Stimulated activated naive CD8-positive, alpha-beta T cell treated with anti-CD3 and anti-CD28 coated beads, Interleukin-15, Interleukin-2, amounts not matched to agents 100 ng/mL and 50 ng/mL, for 24 hours (primary cell): ENCODE measurements around the gene EP300.
A peak's percentile ranks its signal among the peaks of the same experiment; 100 is the strongest.

Experiments
- H3K27ac Mint-ChIP-seq: one replicate; pipeline ENCODE4 v1.8.0; 2021; ENCODE audit warnings: mild to moderate bottlenecking, mixed read lengths
- H3K27me3 Mint-ChIP-seq: one replicate; pipeline ENCODE4 v1.8.0; 2021; ENCODE audit warnings: mixed read lengths
- H3K36me3 Mint-ChIP-seq: one replicate; pipeline ENCODE4 v1.8.0; 2021; ENCODE audit warnings: low read depth, mixed read lengths
- H3K4me1 Mint-ChIP-seq: one replicate; pipeline ENCODE4 v1.8.0; 2021; ENCODE audit warnings: low read depth, mixed read lengths
- H3K4me3 Mint-ChIP-seq: one replicate; pipeline ENCODE4 v1.8.0; 2021; ENCODE audit warnings: mild to moderate bottlenecking, mixed read lengths
- H3K9me3 Mint-ChIP-seq: one replicate; pipeline ENCODE4 v1.8.0; 2021; ENCODE audit warnings: mixed read lengths

EP300 gene

DNA sequence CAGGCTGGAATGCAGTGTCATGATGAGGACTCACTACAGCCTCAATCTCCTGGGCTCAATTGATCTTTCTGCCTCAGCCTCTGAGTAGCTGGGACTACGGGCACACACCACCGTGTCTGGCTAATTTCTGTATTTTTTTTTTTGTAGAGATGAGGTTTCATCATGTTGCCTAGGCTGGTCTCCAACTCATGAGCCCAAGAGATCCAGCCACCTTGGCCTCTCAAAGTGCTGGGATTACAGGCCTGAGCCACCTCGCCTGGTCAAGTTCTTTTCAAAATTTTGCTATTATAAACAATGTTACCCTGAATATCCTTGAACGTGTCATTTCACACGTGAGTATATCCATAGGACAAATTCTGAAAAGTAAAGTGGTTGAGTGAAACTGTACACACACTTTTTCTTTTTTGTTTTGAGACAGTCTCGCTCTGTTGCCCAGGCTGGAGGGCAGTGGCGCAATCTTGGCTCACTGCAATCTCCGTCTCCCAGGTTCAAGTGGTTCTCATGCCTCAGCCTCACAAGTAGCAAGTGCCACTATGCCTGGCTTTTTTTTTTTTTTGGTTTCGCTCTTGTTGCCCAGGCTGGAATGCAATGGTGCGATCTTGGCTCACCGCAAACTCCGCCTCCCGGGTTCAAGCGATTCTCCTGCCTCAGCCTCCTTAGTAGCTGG, 21.6 kb upstream of the EP300 start:
- Mint-ChIP-seq H3K36me3 (no peaks in the 10 kb centered on the region), H3K27ac (no peak overlapping the region), H3K27me3 (no peaks in the 10 kb centered on the region), H3K4me1 (peaks cover 18% of the 10 kb centered on the region), H3K4me3 (no peak overlapping the region), H3K9me3 (no peaks in the 10 kb centered on the region)

DNA sequence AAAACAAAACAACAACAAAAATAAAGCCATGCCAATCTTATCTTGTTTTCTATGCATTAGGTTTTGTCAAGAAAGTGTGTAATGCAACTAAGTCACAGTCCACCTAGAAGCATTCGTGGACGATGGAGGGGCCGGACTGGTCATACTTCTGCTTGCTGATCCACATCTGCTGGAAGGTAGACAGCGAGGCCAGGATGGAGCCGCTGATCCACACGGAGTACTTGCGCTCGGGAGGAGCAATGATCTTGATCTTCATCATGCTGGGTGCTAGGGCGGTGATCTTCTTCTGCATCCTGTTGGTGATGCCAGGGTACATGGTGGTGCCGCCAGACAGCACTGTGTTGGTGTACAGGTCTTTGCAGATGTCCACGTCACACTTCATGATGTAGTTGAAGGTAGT, 18.3 kb upstream of the EP300 start:
- no peaks in the 10 kb centered on the region for H3K36me3 Mint-ChIP-seq
- H3K27ac Mint-ChIP-seq, result no peak overlapping the region

DNA sequence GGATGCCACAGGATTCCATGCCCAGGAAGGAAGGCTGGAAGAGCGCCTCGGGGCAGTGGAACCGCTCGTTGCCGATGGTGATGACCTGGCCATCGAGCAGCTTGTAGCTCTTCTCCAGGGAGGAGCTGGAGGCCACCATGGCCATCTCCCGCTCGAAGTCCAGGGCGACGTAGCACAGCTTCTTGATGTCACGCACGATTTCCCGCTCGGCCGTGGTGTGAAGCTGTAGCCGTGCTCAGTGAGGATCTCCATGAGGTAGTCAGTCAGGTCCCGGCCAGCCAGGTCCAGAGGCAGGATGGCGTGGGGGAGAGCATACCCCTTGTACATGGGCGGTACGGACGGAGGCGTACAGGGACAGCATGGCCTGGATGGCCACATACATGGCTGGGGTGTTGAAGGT, 17.9 kb upstream of the EP300 start:
- Mint-ChIP-seq H3K4me1 (peaks cover 8% of the 10 kb centered on the region), H3K27me3 (no peaks in the 10 kb centered on the region), H3K27ac (no peak overlapping the region), H3K4me3 (no peak overlapping the region), H3K9me3 (no peaks in the 10 kb centered on the region), H3K36me3 (no peaks in the 10 kb centered on the region)

More for the DNA sequence above, 18.3 kb upstream of the EP300 start:
- Mint-ChIP-seq H3K9me3 (no peaks in the 10 kb centered on the region), H3K27me3 (no peaks in the 10 kb centered on the region), H3K4me3 (no peak overlapping the region), H3K4me1 (peaks cover 12% of the 10 kb centered on the region)

DNA sequence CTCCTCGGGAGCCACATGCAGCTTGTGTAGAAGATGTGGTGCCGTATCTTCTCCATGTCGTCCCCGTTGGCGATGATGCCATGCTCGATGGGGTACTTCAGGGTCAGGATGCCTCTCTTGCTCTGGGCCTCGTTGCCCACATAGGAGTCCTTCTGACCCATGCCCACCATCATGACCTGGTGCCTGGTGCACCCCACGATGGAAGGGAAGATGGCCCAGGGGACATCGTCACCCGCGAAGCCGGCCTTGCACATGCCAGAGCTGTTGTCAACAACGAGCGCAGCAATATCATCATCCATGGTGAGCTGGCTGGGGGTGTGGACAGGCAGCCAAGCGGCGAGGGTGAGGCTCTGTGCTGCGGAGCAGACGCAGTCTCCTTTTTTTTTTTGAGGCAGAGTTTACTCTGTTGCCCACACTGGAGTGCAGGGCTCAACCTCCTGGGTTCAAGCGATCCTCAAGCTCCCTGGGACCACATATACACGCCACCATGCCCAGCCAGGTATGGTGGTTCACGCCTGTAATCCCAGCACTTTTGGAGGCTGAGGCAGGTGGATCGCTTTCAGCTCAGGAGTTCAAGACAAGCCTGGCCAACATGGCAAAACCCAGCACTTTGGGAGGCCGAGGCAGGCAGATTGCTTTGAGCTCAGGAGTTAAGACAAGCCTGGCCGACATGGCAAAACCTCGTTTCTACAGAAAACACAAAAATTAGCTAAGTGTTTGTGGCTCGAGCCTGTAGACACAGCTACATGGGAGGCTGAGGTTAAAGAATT, 17.3 kb upstream of the EP300 start:
- H3K36me3 Mint-ChIP-seq, result no peaks in the 10 kb centered on the region
- H3K9me3 Mint-ChIP-seq, result no peaks in the 10 kb centered on the region
- no peaks in the 10 kb centered on the region for H3K27me3 Mint-ChIP-seq
- peaks cover 7% of the 10 kb centered on the region for H3K4me1 Mint-ChIP-seq
- no peak overlapping the region for H3K27ac Mint-ChIP-seq
- no peak overlapping the region for H3K4me3 Mint-ChIP-seq

DNA sequence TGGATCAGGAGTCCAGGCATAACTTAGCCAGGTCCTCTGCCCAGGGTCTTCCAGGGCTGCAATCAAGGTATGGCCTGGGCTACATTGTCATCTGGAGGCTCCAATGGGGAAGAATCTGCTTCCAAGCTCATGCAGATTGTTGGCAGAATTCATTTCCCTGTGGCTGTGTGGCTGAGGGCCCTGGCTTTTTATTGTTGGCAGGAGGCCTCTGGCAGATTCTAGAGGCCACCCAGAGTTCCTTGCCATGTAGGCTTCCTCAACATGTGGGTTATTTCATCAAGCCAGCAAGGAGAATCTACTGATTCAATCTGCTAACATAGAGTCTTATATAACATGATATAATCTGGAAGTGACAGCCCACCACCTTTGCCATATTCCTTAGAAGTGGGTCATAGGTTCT, 16.4 kb upstream of the EP300 start:
- H3K4me3 Mint-ChIP-seq, result no peak overlapping the region

GRCh38 chr22:41076857-41077256, 15.5 kb upstream of the EP300 start:
- Mint-ChIP-seq H3K9me3 (no peaks in the 10 kb centered on the region), H3K36me3 (no peaks in the 10 kb centered on the region), H3K27ac (no peak overlapping the region), H3K4me1 (peaks cover 7% of the 10 kb centered on the region), H3K4me3 (no peak overlapping the region), H3K27me3 (no peaks in the 10 kb centered on the region)

More for the DNA sequence above, 16.4 kb upstream of the EP300 start:
- Mint-ChIP-seq H3K9me3 (no peaks in the 10 kb centered on the region), H3K36me3 (no peaks in the 10 kb centered on the region), H3K4me1 (peaks cover 7% of the 10 kb centered on the region), H3K27ac (no peak overlapping the region), H3K27me3 (no peaks in the 10 kb centered on the region)

DNA sequence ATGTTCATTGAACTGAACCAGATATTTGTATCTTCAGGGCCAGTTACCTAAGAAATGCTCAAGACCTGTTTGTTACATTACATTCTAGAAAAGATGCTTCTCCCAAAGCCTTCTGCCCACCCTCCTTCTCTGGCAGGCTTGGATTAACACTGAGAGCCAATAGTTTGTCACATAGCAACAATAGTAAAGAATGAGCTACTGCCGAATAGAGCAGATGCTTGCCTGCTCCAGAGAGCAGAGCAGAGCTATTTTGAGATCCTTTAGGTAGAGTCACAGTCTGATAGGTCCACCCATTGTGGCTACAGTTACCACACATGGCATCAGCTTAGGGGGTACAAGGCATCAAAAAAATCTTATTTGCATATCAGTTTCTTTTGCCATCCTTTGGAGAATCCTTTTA, 13.5 kb upstream of the EP300 start:
- H3K9me3 Mint-ChIP-seq, result no peaks in the 10 kb centered on the region
- no peak overlapping the region for H3K4me3 Mint-ChIP-seq
- peaks cover 7% of the 10 kb centered on the region for H3K4me1 Mint-ChIP-seq
- no peaks in the 10 kb centered on the region for H3K27me3 Mint-ChIP-seq
- no peak overlapping the region for H3K27ac Mint-ChIP-seq
- no peaks in the 10 kb centered on the region for H3K36me3 Mint-ChIP-seq

DNA sequence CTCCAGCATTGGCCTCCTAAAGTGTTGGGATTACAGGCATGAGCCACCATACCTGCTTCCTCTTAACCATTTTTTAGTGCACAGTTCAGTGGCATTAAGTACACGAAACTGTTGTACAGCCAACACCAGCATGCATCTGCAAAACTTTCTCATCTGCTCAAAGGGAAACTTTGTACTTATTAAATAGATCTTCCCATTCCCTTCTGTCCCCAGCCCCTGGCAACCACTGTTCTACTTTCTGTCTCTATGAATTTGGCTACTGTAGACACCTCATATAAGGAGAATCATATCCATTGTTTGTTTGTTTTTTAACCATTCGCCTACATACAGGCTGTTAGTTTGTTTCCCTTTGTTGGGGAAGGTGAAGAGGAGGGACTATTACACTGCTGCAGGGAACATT, 6.5 kb upstream of the EP300 start:
- Mint-ChIP-seq H3K27ac (no peak overlapping the region), H3K27me3 (no peaks in the 10 kb centered on the region), H3K4me3 (no peak overlapping the region), H3K9me3 (no peaks in the 10 kb centered on the region), H3K36me3 (no peaks in the 10 kb centered on the region), H3K4me1 (peaks cover 4% of the 10 kb centered on the region)

DNA sequence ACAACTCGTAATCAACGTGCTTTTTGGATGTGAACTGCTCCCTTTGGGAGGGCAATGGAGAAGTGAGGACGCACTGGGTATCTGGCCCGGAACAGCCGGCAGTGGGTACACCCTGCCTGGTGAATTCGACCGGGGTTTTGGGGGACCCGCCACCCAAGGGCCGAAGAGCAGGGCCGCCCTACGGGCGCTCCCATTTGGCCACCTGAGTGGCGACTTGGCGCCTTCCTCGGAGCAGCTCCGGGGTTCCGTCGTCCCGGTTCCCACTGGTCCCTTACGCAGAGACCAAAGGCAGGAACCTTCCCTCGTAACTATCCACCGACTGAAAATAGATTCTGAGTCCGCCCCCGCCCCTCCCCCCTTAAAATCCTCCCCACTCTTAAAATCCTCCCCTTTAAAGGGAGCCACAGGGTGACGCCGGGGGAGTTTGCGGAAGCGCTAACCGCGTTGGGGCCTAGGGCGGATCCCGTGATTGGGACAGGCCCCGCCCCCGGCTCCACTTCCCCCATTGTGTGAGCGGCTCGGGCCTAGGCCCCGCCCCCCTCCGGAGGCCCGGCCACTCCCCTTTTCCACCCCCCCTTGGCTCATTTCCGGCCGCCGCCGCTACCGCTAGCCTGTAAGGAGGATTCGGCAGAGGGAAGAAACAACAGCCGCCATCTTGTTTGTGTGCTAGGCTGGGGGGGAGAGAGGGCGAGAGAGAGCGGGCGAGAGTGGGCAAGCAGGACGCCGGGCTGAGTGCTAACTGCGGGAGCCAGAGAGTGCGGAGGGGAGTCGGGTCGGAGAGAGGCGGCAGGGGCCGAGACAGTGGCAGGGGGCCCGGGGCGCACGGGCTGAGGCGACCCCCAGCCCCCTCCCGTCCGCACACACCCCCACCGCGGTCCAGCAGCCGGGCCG, 1.0 kb upstream of the EP300 start:
- H3K27me3 Mint-ChIP-seq, result no peaks in the 10 kb centered on the region
- H3K27ac Mint-ChIP-seq, result peak overlapping the region; percentile 98
- peak overlapping the region; percentile 94 for H3K4me3 Mint-ChIP-seq
- H3K9me3 Mint-ChIP-seq, result no peaks in the 10 kb centered on the region
- peaks cover 23% of the 10 kb centered on the region for H3K36me3 Mint-ChIP-seq
- peaks cover 27% of the 10 kb centered on the region for H3K4me1 Mint-ChIP-seq

DNA sequence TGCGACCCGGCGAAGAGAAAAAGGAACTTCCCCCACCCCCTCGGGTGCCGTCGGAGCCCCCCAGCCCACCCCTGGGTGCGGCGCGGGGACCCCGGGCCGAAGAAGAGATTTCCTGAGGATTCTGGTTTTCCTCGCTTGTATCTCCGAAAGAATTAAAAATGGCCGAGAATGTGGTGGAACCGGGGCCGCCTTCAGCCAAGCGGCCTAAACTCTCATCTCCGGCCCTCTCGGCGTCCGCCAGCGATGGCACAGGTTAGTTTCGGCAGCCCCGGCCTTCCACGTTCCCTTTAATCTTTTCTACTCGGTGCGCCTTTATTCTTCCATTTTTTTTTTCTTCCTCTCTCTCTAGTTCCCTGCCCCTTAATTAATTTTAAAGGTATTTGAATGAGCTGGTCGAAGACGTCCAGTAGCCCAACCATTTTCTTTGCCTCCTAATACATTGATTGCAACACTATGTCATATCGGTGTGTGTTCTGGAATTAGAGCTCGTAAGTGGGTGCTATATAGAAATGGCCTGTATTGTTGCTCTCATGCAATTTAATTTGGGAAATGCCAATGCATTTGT, 537 bp downstream of the EP300 start:
- Mint-ChIP-seq H3K27me3 (no peaks in the 10 kb centered on the region), H3K4me1 (peaks cover 41% of the 10 kb centered on the region), H3K36me3 (peaks cover 34% of the 10 kb centered on the region), H3K27ac (peak overlapping the region; percentile 96), H3K4me3 (peak overlapping the region; percentile 98), H3K9me3 (no peaks in the 10 kb centered on the region)

GRCh38 chr22:41094041-41094593, 1.7 kb downstream of the EP300 start:
- no peaks in the 10 kb centered on the region for H3K27me3 Mint-ChIP-seq
- peaks cover 52% of the 10 kb centered on the region for H3K4me1 Mint-ChIP-seq
- H3K9me3 Mint-ChIP-seq, result no peaks in the 10 kb centered on the region
- H3K4me3 Mint-ChIP-seq, result peak overlapping the region; percentile 98
- peak overlapping the region; percentile 26 for H3K27ac Mint-ChIP-seq
- peaks cover 38% of the 10 kb centered on the region for H3K36me3 Mint-ChIP-seq

DNA sequence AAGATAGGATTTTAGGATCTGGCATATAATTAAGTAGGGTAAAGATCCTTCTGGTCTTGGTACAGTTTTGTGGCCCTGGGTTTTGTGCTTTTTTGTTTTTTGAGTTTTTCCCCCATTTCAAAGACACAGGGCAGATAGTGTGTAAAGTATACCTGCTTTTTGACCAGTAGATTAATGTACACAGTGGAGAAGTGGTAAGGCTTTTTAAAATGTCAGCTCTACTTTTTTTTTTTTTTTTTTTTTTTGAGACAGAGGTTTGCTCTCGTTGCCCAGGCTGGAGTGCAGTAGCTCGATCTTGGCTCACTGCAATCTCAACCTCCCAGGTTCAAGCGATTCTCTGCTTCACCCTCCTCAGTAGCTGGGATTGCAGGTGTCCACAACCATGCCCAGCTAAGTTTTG, 4.0 kb downstream of the EP300 start:
- H3K4me3 Mint-ChIP-seq, result peak overlapping the region; percentile 98
- H3K27ac Mint-ChIP-seq, result peak overlapping the region; percentile 29
- peaks cover 44% of the 10 kb centered on the region for H3K36me3 Mint-ChIP-seq
- H3K4me1 Mint-ChIP-seq, result peaks cover 61% of the 10 kb centered on the region
- H3K9me3 Mint-ChIP-seq, result no peaks in the 10 kb centered on the region
- no peaks in the 10 kb centered on the region for H3K27me3 Mint-ChIP-seq

- H3K36me3 Mint-ChIP-seq, result peaks cover 44% of the 10 kb centered on the region
Observed at GRCh38 chr22:41096841-41097240, 4.4 kb downstream of the EP300 start.

DNA sequence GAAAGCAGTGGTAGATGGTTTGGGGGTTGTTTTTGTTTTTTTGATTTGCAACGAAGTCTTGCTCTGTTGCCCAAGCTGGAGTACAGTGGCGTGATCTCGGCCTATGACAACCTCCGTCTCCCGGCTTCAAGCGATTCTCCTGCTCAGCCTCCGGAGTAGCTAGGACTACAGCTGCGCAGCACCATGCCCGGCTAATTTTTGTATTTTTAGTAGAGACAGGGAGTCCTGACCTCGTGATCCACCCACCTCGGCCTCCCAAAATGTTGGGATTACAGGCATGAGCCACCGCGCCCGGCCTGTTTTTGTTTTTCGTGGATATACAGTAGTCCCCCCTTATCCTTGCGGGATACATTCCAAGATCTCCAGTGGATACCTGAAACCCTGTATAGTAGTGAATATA, 6.6 kb downstream of the EP300 start:
- Mint-ChIP-seq H3K27ac (peak overlapping the region; percentile 22), H3K9me3 (no peaks in the 10 kb centered on the region), H3K36me3 (peaks cover 53% of the 10 kb centered on the region), H3K27me3 (no peaks in the 10 kb centered on the region), H3K4me3 (no peak overlapping the region), H3K4me1 (peaks cover 83% of the 10 kb centered on the region)

More at GRCh38 chr22:41096841-41097240, 4.4 kb downstream of the EP300 start:
- Mint-ChIP-seq H3K4me1 (peaks cover 65% of the 10 kb centered on the region), H3K27ac (peak overlapping the region; percentile 32), H3K4me3 (peak overlapping the region; percentile 53), H3K27me3 (no peaks in the 10 kb centered on the region), H3K9me3 (no peaks in the 10 kb centered on the region)
